ENCODE data around the gene CA5A. TPM values are rescaled to one million over a fixed set of nuclear protein-coding genes. Genes with fewer than 3 reads are reported as not detected.
A peak's percentile ranks its signal among the peaks of the same experiment; 100 is the strongest.
"Not testable (repeated sequence)": the region's sequence is repeated elsewhere in the genome, so short reads cannot be mapped to it uniquely, and the experiment has no call there.

The CA5A gene
- not detected for total RNA-seq

GRCh38 chr16:87936375-87937230 is at the start of gene CA5A:
Gene CA5A (minus strand): TSS chr16:87936529. CDS start chr16:87936450, 79 bp downstream.
- DNase-seq (ENCODE audit: extremely low spot score), result no peak
- WGBS, result 86% methylated on average over 13 of the region's 15 CpGs
- Histone ChIP-seq H3K27ac (replicated peaks in 1 of 4) (no peak within 1 kb of the TSS), H3K4me3 (no peak within 1 kb of the TSS), H3K9me3 (no peaks in the 10 kb centered on the region), H3K36me3 (no peaks in the 10 kb centered on the region), H3K27me3 (peaks cover 0 to 2% (median 0%) of the 10 kb centered on the region in 4 donors), H3K4me1 (no peaks in the 10 kb centered on the region)
- intact Hi-C loops (cut with DNase I), result no loop called here
- TF ChIP-seq POLR2AphosphoS5 (IDR thresholded peaks at IDR 0.05) (no peak), CTCF (IDR thresholded peaks at IDR 0.05) (no peak), EP300 (IDR thresholded peaks at IDR 0.05) (no peak), POLR2A (IDR thresholded peaks at IDR 0.05; ENCODE audit: low read depth) (no peak)

- H3K9me3 ChIP-seq; H3K4me3 ChIP-seq; H3K27me3 ChIP-seq; H3K27ac ChIP-seq (replicated peaks in 1 of 4); H3K4me1 ChIP-seq; DNase-seq (ENCODE audit: extremely low spot score): not testable (repeated sequence)
- H3K36me3 ChIP-seq, result peaks cover 8 to 55% (median 33%) of the 10 kb centered on the region in 4 donors
- 82% methylated on average over 5 of the region's 5 CpGs for WGBS
- intact Hi-C loops (cut with DNase I), result loop anchor here (10.0 kb wide), 1 partner anchor 449 kb away; no protein-coding TSS in a partner anchor
Measured at GRCh38 chr16:87985493-87985892, 49.2 kb upstream of the CA5A start.

GRCh38 chr16:87984632-87985267 is 48.4 kb upstream of the CA5A start:
- intact Hi-C loops (cut with DNase I), result loop anchor here (10.0 kb wide), 1 partner anchor 450 kb away; no protein-coding TSS in a partner anchor
- Histone ChIP-seq H3K36me3 (peaks cover 8 to 55% (median 33%) of the 10 kb centered on the region in 4 donors), H3K27ac (replicated peaks in 1 of 4) (no peak overlapping the region), H3K4me3 (no peak overlapping the region), H3K27me3 (no peaks in the 10 kb centered on the region), H3K9me3 (no peaks in the 10 kb centered on the region), H3K4me1 (peaks cover 0 to 5% (median under 1%) of the 10 kb centered on the region in 4 donors)
- WGBS, result 90% methylated on average over 15 of the region's 28 CpGs
- DNase-seq (ENCODE audit: extremely low spot score), result no peak
- TF ChIP-seq EP300 (IDR thresholded peaks at IDR 0.05) (no peak), CTCF (IDR thresholded peaks at IDR 0.05) (no peak), POLR2A (IDR thresholded peaks at IDR 0.05; ENCODE audit: low read depth) (no peak), POLR2AphosphoS5 (IDR thresholded peaks at IDR 0.05) (no peak)

- intact Hi-C loops (cut with DNase I), result loop anchor here (10.0 kb wide), 1 partner anchor 451 kb away; no protein-coding TSS in a partner anchor
- peaks cover 8 to 55% (median 31%) of the 10 kb centered on the region in 4 donors for H3K36me3 ChIP-seq
- not testable (repeated sequence) for H3K27me3 ChIP-seq; H3K4me3 ChIP-seq; H3K9me3 ChIP-seq; DNase-seq (ENCODE audit: extremely low spot score); H3K27ac ChIP-seq (replicated peaks in 1 of 4); H3K4me1 ChIP-seq
- WGBS, result 86% methylated on average over 10 of the region's 15 CpGs
Measured at GRCh38 chr16:87984180-87984579, 47.9 kb upstream of the CA5A start.

GRCh38 chr16:87983737-87984097 is 47.4 kb upstream of the CA5A start:
- H3K36me3 ChIP-seq, result peaks cover 8 to 53% (median 33%) of the 10 kb centered on the region in 4 donors
- H3K4me1 ChIP-seq; H3K4me3 ChIP-seq; H3K9me3 ChIP-seq; H3K27ac ChIP-seq (replicated peaks in 1 of 4); DNase-seq (ENCODE audit: extremely low spot score); H3K27me3 ChIP-seq: not testable (repeated sequence)
- WGBS, result 54% methylated on average over 7 of the region's 7 CpGs
- intact Hi-C loops (cut with DNase I), result loop anchor here (10.0 kb wide), 1 partner anchor 451 kb away; no protein-coding TSS in a partner anchor

- TF ChIP-seq CTCF (IDR thresholded peaks at IDR 0.05), result peak; percentile 36 to 41 (median 37)
- peaks cover 8 to 53% (median 33%) of the 10 kb centered on the region in 4 donors for H3K36me3 ChIP-seq
- DNase-seq (ENCODE audit: extremely low spot score); H3K9me3 ChIP-seq; H3K4me3 ChIP-seq; H3K27ac ChIP-seq (replicated peaks in 1 of 4); H3K4me1 ChIP-seq; H3K27me3 ChIP-seq: not testable (repeated sequence)
- 45% methylated on average over 20 of the region's 20 CpGs for WGBS
- intact Hi-C loops (cut with DNase I), result loop anchor here (10.0 kb wide), 1 partner anchor 452 kb away; no protein-coding TSS in a partner anchor
Measured at GRCh38 chr16:87983072-87983736, 46.9 kb upstream of the CA5A start.

Measured in esophagus muscularis mucosa (tissue), 4 donors.